ENCODE measurements around the gene PLCG1. TPM values are rescaled to one million over a fixed set of nuclear protein-coding genes. Genes with fewer than 3 reads are reported as not detected.

PLCG1 gene
- total and polyA plus RNA-seq, 4 donors = 2.0 to 30.4 (median 16.1) TPM

DNA sequence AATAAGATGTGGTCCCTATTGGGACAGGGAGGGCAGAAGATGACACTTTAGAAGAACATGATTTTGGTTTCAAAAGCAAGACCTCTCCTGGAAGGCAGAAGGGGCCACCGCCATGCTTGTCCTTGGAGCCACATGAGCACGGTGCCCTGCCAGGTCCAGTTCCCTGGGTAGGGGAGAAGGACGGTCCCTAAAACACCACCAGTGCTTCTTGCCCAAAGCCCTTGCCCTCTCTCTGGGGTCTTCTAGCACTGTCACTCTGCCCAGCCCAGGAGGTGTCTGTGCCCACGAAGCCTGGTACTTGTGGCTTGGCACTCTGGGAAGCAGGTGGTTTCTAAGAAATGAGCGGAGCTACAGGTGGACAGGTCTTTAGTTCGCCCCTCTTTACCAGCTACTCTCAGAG, 46.0 kb downstream of the PLCG1 start:
- peak; percentile 25 for DNase-seq (ENCODE audit: low spot score)
- Histone ChIP-seq H3K27me3 (ENCODE audit: control insufficient read depth in 4 of 4, insufficient read depth in 4 of 4, low read length in 3 of 4) (no peaks in the 10 kb centered on the region), H3K36me3 (ENCODE audit: control insufficient read depth in 4 of 4, insufficient read depth in 3 of 4, low read depth in 1 of 4, low read length in 3 of 4) (peaks cover 5 to 20% (median 12%) of the 10 kb centered on the region in 4 donors), H3K9me3 (ENCODE audit: control insufficient read depth in 4 of 4, low read length in 3 of 4) (no peaks in the 10 kb centered on the region), H3K9ac (ENCODE audit: low read depth in 1 of 2, low read length in 2 of 2) (no peak overlapping the region), H3K4me3 (ENCODE audit: low read depth in 1 of 3, low read length in 3 of 3) (no peak overlapping the region), H3K4me1 (ENCODE audit: control insufficient read depth in 4 of 4, insufficient read depth in 4 of 4, low read length in 3 of 4) (no peaks in the 10 kb centered on the region), H3K27ac (ENCODE audit: low read depth in 1 of 2, low read length in 2 of 2) (no peak overlapping the region)
- TF ChIP-seq, protein P1, sequence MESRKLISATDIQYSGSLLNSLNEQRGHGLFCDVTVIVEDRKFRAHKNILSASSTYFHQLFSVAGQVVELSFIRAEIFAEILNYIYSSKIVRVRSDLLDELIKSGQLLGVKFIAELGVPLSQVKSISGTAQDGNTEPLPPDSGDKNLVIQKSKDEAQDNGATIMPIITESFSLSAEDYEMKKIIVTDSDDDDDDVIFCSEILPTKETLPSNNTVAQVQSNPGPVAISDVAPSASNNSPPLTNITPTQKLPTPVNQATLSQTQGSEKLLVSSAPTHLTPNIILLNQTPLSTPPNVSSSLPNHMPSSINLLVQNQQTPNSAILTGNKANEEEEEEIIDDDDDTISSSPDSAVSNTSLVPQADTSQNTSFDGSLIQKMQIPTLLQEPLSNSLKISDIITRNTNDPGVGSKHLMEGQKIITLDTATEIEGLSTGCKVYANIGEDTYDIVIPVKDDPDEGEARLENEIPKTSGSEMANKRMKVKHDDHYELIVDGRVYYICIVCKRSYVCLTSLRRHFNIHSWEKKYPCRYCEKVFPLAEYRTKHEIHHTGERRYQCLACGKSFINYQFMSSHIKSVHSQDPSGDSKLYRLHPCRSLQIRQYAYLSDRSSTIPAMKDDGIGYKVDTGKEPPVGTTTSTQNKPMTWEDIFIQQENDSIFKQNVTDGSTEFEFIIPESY (IDR thresholded peaks at IDR 0.05) = no peak
- TF ChIP-seq, protein P2, sequence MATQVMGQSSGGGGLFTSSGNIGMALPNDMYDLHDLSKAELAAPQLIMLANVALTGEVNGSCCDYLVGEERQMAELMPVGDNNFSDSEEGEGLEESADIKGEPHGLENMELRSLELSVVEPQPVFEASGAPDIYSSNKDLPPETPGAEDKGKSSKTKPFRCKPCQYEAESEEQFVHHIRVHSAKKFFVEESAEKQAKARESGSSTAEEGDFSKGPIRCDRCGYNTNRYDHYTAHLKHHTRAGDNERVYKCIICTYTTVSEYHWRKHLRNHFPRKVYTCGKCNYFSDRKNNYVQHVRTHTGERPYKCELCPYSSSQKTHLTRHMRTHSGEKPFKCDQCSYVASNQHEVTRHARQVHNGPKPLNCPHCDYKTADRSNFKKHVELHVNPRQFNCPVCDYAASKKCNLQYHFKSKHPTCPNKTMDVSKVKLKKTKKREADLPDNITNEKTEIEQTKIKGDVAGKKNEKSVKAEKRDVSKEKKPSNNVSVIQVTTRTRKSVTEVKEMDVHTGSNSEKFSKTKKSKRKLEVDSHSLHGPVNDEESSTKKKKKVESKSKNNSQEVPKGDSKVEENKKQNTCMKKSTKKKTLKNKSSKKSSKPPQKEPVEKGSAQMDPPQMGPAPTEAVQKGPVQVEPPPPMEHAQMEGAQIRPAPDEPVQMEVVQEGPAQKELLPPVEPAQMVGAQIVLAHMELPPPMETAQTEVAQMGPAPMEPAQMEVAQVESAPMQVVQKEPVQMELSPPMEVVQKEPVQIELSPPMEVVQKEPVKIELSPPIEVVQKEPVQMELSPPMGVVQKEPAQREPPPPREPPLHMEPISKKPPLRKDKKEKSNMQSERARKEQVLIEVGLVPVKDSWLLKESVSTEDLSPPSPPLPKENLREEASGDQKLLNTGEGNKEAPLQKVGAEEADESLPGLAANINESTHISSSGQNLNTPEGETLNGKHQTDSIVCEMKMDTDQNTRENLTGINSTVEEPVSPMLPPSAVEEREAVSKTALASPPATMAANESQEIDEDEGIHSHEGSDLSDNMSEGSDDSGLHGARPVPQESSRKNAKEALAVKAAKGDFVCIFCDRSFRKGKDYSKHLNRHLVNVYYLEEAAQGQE (IDR thresholded peaks at IDR 0.05) = no peak
- no peak for TF ChIP-seq YY1 (IDR thresholded peaks at IDR 0.05)
- TF ChIP-seq TAF1 (conservative IDR thresholded peaks at IDR 0.05) = no peak
- TF ChIP-seq, protein P3, sequence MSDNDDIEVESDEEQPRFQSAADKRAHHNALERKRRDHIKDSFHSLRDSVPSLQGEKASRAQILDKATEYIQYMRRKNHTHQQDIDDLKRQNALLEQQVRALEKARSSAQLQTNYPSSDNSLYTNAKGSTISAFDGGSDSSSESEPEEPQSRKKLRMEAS (IDR thresholded peaks at IDR 0.05) = no peak
- WGBS = 98% methylated on average over 6 of the region's 6 CpGs

DNA sequence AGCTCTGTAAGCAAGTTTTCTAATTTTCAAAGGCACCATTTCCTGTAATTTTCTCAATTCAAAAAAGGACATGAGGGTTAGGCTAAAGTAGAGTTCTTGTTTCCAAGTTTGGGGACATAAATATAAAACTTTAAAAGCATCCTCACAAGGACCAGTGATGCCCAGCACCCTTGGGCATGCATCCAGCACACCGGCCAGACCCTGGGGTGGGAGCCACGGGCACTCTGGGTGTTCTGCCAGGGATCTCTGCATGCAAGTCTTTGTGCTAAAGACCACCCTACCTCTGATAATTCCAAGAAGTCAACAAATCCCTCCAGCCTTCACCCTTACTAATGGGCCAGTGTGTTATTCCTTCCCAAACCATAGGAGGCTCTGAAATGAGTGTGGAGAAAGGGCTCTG, 46.5 kb downstream of the PLCG1 start:
- no peak overlapping the region for H3K4me3 ChIP-seq (ENCODE audit: low read depth in 1 of 3, low read length in 3 of 3)
- TF ChIP-seq RXRA (IDR thresholded peaks at IDR 0.05) (no peak), SP1 (IDR thresholded peaks at IDR 0.05) (no peak), RAD21 (IDR thresholded peaks at IDR 0.05) (no peak), HNF4A (conservative IDR thresholded peaks at IDR 0.05) (no peak), TAF1 (conservative IDR thresholded peaks at IDR 0.05) (no peak), GABPA (IDR thresholded peaks at IDR 0.05 in 1 of 2, conservative IDR thresholded peaks at IDR 0.05 in 1 of 2) (no peak)
- no peaks in the 10 kb centered on the region for H3K4me1 ChIP-seq (ENCODE audit: control insufficient read depth in 4 of 4, insufficient read depth in 4 of 4, low read length in 3 of 4)
- no peak overlapping the region for H3K9ac ChIP-seq (ENCODE audit: low read depth in 1 of 2, low read length in 2 of 2)
- no peaks in the 10 kb centered on the region for H3K9me3 ChIP-seq (ENCODE audit: control insufficient read depth in 4 of 4, low read length in 3 of 4)
- WGBS = over 99% methylated on average over 2 of the region's 2 CpGs
- no peak overlapping the region for H3K27ac ChIP-seq (ENCODE audit: low read depth in 1 of 2, low read length in 2 of 2)
- H3K27me3 ChIP-seq (ENCODE audit: control insufficient read depth in 4 of 4, insufficient read depth in 4 of 4, low read length in 3 of 4) = no peaks in the 10 kb centered on the region
- DNase-seq (ENCODE audit: low spot score) = peak; percentile 22
- peaks cover 5 to 20% (median 12%) of the 10 kb centered on the region in 4 donors for H3K36me3 ChIP-seq (ENCODE audit: control insufficient read depth in 4 of 4, insufficient read depth in 3 of 4, low read depth in 1 of 4, low read length in 3 of 4)

DNA sequence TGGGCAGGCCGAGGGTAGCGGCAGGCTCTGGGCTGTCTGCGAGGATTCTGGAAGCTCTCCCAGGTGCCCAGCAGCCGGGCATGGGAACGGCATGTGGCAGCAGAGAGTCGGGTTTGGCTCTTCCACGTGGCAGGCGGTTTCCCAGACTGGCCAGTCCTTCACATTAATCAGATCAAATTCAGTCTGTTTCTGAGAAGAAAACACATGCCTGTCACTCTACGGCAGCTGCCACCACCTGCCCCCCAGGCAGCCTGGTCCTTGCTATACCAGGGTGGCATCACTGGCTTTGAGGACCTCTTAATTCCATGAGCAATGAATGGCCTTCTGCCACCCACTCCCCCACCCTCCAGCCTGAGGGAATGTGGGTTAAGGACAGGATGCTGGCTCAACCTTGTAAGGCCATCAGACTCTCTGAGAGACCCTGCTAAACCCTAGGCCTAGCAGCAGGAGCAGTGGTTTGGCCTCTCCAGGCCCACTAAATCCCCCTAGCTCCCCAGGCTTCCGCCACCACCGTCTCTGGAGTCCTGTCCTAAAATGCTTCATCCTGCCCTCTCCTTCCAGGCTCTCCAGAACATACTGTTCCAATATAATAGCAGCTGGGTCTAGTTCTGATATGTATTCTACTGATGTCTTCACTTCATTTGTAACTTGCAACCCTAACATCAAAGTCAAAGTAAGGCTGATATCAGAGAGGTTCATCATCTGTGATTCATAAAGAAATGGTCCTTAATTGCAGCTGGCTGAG, 47.8 kb downstream of the PLCG1 start:
- TF ChIP-seq, protein P1 (IDR thresholded peaks at IDR 0.05) = no peak
- TF ChIP-seq, protein P4, sequence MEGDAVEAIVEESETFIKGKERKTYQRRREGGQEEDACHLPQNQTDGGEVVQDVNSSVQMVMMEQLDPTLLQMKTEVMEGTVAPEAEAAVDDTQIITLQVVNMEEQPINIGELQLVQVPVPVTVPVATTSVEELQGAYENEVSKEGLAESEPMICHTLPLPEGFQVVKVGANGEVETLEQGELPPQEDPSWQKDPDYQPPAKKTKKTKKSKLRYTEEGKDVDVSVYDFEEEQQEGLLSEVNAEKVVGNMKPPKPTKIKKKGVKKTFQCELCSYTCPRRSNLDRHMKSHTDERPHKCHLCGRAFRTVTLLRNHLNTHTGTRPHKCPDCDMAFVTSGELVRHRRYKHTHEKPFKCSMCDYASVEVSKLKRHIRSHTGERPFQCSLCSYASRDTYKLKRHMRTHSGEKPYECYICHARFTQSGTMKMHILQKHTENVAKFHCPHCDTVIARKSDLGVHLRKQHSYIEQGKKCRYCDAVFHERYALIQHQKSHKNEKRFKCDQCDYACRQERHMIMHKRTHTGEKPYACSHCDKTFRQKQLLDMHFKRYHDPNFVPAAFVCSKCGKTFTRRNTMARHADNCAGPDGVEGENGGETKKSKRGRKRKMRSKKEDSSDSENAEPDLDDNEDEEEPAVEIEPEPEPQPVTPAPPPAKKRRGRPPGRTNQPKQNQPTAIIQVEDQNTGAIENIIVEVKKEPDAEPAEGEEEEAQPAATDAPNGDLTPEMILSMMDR (IDR thresholded peaks at IDR 0.05; ENCODE audit: low read depth, low read length, missing input control) = no peak
- TF ChIP-seq RAD21 (IDR thresholded peaks at IDR 0.05) (no peak), HNF4A (conservative IDR thresholded peaks at IDR 0.05) (no peak)
- Histone ChIP-seq H3K9me3 (ENCODE audit: control insufficient read depth in 4 of 4, low read length in 3 of 4) (no peaks in the 10 kb centered on the region), H3K27me3 (ENCODE audit: control insufficient read depth in 4 of 4, insufficient read depth in 4 of 4, low read length in 3 of 4) (no peaks in the 10 kb centered on the region), H3K27ac (ENCODE audit: low read depth in 1 of 2, low read length in 2 of 2) (no peak overlapping the region), H3K9ac (ENCODE audit: low read depth in 1 of 2, low read length in 2 of 2) (no peak overlapping the region), H3K4me1 (ENCODE audit: control insufficient read depth in 4 of 4, insufficient read depth in 4 of 4, low read length in 3 of 4) (no peaks in the 10 kb centered on the region), H3K36me3 (ENCODE audit: control insufficient read depth in 4 of 4, insufficient read depth in 3 of 4, low read depth in 1 of 4, low read length in 3 of 4) (peaks cover 3 to 20% (median 12%) of the 10 kb centered on the region in 4 donors), H3K4me3 (ENCODE audit: low read depth in 1 of 3, low read length in 3 of 3) (no peak overlapping the region)
- WGBS = 95% methylated on average over 11 of the region's 11 CpGs
- no peak for DNase-seq (ENCODE audit: low spot score)

Data from liver (tissue), 9 donors.